Measurements from ENCODE around the gene GALK1.

- TF ChIP-seq DNMT1 (IDR thresholded peaks at IDR 0.05) = no peak
- TF ChIP-seq POLR2A (conservative IDR thresholded peaks at IDR 0.05) = no peak
- TF ChIP-seq EZH2 (IDR thresholded peaks at IDR 0.05; ENCODE audit: borderline replicate concordance, low read depth, low read length) = no peak
- TF ChIP-seq HNRNPLL (IDR thresholded peaks at IDR 0.05; ENCODE audit: low read depth, low read length, poor library complexity, severe bottlenecking) = no peak
- TF ChIP-seq GABPA (tag; conservative IDR thresholded peaks at IDR 0.05; ENCODE audit: low read depth) = no peak
- TF ChIP-seq, protein P1, sequence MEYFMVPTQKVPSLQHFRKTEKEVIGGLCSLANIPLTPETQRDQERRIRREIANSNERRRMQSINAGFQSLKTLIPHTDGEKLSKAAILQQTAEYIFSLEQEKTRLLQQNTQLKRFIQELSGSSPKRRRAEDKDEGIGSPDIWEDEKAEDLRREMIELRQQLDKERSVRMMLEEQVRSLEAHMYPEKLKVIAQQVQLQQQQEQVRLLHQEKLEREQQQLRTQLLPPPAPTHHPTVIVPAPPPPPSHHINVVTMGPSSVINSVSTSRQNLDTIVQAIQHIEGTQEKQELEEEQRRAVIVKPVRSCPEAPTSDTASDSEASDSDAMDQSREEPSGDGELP (CRISPR knock-in tag; IDR thresholded peaks at IDR 0.05; ENCODE audit: borderline replicate concordance) = no peak
- TF ChIP-seq ILF3 (IDR thresholded peaks at IDR 0.05; ENCODE audit: borderline replicate concordance) = no peak
Measured at GRCh38 chr17:75755990-75756389, 9.0 kb downstream of the GALK1 start.

Measured in K562 (cell line).